A673 (cell line): Measurements from ENCODE around the gene KIF24. TPM values are rescaled to one million over a fixed set of nuclear protein-coding genes. Genes with fewer than 3 reads are reported as not detected.

Source experiments
- BruUV-seq: library from RNA; stranded (reverse); fragments of 400-500 nt; replicated peaks from 2 replicates; lab custom pipeline; 2021; lab: Mats Ljungman, UMichigan
- CTCF ChIA-PET: fragments of 300-600 bp; sonication (Branson Sonifier 250); formaldehyde crosslinking; loops from one replicate; lab custom pipeline; 2022; ENCODE audit warnings: antibody characterized with exemption; lab: Charles Lee
- POLR2A ChIA-PET: fragments of 300-600 bp; sonication (Branson Sonifier 250); formaldehyde crosslinking; loops from one replicate; lab custom pipeline; 2022; ENCODE audit warnings: antibody characterized with exemption; ENCODE audit not compliant: low non-redundant PET; lab: Charles Lee
- DNase-seq: peaks from one replicate; pipeline ENCODE4 v3.0.0-alpha.2; 2015; ENCODE audit warnings: low spot score
- H3K27ac ChIP-seq: fragments of 200-600 bp; sonication (generic); 2 replicates; pipeline ENCODE4 v1.5.1; 2016; ENCODE audit warnings: mixed run types, low read depth, mild to moderate bottlenecking, mixed read lengths, antibody characterized with exemption, low read length; ENCODE audit not compliant: poor library complexity, severe bottlenecking
- H3K27me3 ChIP-seq: fragments of 200-600 bp; sonication (generic); replicated peaks from 2 replicates; pipeline ENCODE4 v1.6.1; 2017; ENCODE audit warnings: mixed run types, low read depth, mild to moderate bottlenecking, mixed read lengths, antibody characterized with exemption, low read length; ENCODE audit not compliant: insufficient read depth, poor library complexity
- H3K36me3 ChIP-seq: fragments of 200-600 bp; sonication (generic); 2 replicates; pipeline ENCODE4 v1.6.1; 2016; ENCODE audit warnings: mixed run types, mild to moderate bottlenecking, mixed read lengths, antibody characterized with exemption, low read length; ENCODE audit not compliant: insufficient read depth, poor library complexity, severe bottlenecking
- H3K4me1 ChIP-seq: fragments of 200-600 bp; sonication (generic); 2 replicates; pipeline ENCODE4 v1.6.1; 2017; ENCODE audit warnings: mixed run types, mild to moderate bottlenecking, mixed read lengths, antibody characterized with exemption, low read length; ENCODE audit not compliant: insufficient read depth, poor library complexity, severe bottlenecking
- H3K4me3 ChIP-seq: fragments of 200-600 bp; sonication (generic); 2 replicates; pipeline ENCODE4 v1.5.1; 2016; ENCODE audit warnings: low read depth, mixed run types, mild to moderate bottlenecking, mixed read lengths, low read length; ENCODE audit not compliant: poor library complexity, severe bottlenecking
- H3K9me3 ChIP-seq: fragments of 200-600 bp; sonication (generic); 2 replicates; pipeline ENCODE4 v1.6.1; 2016; ENCODE audit warnings: mixed run types, low read depth, mild to moderate bottlenecking, mixed read lengths, antibody characterized with exemption, low read length; ENCODE audit not compliant: poor library complexity, severe bottlenecking
- CTCF ChIP-seq: fragments of 300-800, 200-600 bp; sonication (generic); conservative IDR thresholded peaks from 2 replicates; pipeline ENCODE4 v1.5.1; 2017; ENCODE audit warnings: low read depth, mild to moderate bottlenecking, antibody characterized with exemption, low read length, moderate library complexity, mixed read lengths
- EZH2 ChIP-seq: fragments of 200-600 bp; sonication (generic); IDR thresholded peaks from 2 replicates; pipeline ENCODE4 v1.6.1; 2017; ENCODE audit warnings: borderline replicate concordance, low read depth, mild to moderate bottlenecking, mixed read lengths, antibody characterized with exemption, low read length; ENCODE audit not compliant: poor library complexity, severe bottlenecking
- intact Hi-C: fragments of 100-400 bp; cut with micrococcal nuclease; formaldehyde crosslinking; loops from one replicate; pipeline ENCODE4 v1.10.0; 2022; ENCODE audit not compliant: unreplicated experiment
- total RNA-seq: library from RNA; stranded (reverse); gene quantifications from 2 replicates; pipeline ENCODE4 v1.2.3, GENCODE V29; 2021

KIF24 gene
- total RNA-seq, 1 experiment from 2014 or later, result 11.6 TPM

- ChIA-PET POLR2A (no interaction called here), CTCF (no interaction called here)
- no peaks in the 10 kb centered on the region for H3K9me3 ChIP-seq
- H3K36me3 ChIP-seq, result no peaks in the 10 kb centered on the region
- intact Hi-C loops, result no loop called here
- BruUV-seq, result no TSS peak
- H3K27ac ChIP-seq, result no peak overlapping the region
- H3K27me3 ChIP-seq, result no peaks in the 10 kb centered on the region
- no peak for DNase-seq
- H3K4me3 ChIP-seq, result no peak overlapping the region
- TF ChIP-seq EZH2 (no peak), CTCF (no peak)
- peaks cover 22% of the 10 kb centered on the region for H3K4me1 ChIP-seq
Measured at GRCh38 chr9:34321451-34321850, 7.6 kb downstream of the KIF24 start.

- no peak for TF ChIP-seq CTCF
- no peak for TF ChIP-seq EZH2
- Histone ChIP-seq H3K9me3 (no peaks in the 10 kb centered on the region), H3K27ac (no peak overlapping the region), H3K36me3 (no peaks in the 10 kb centered on the region), H3K4me3 (no peak overlapping the region), H3K27me3 (no peaks in the 10 kb centered on the region), H3K4me1 (peaks cover 3% of the 10 kb centered on the region)
- BruUV-seq, result no TSS peak
- intact Hi-C loops, result no loop called here
- CTCF ChIA-PET, result no interaction called here
- POLR2A ChIA-PET, result interaction anchor here (0.6 kb wide), 2 partner anchors 237 to 944 kb away, joined by 5 to 6 read pairs; no protein-coding TSS in a partner anchor
- DNase-seq, result no peak
Measured at GRCh38 chr9:34318163-34318790, 10.8 kb downstream of the KIF24 start.

GRCh38 chr9:34317436-34317835, 11.6 kb downstream of the KIF24 start:
- BruUV-seq, result no TSS peak
- Histone ChIP-seq H3K4me1 (peaks cover 1% of the 10 kb centered on the region), H3K27ac (no peak overlapping the region), H3K9me3 (no peaks in the 10 kb centered on the region), H3K27me3 (no peaks in the 10 kb centered on the region), H3K36me3 (no peaks in the 10 kb centered on the region), H3K4me3 (no peak overlapping the region)
- TF ChIP-seq CTCF (no peak), EZH2 (no peak)
- CTCF ChIA-PET, result no interaction called here
- POLR2A ChIA-PET, result no interaction called here
- intact Hi-C loops, result no loop called here
- DNase-seq, result no peak
